ENCODE data around the gene RAB43. TPM values are rescaled to one million over a fixed set of nuclear protein-coding genes. Genes with fewer than 3 reads are reported as not detected.

RAB43 gene
- polyA plus RNA-seq, 2 donors, result 3.6 to 6.5 TPM

GRCh38 chr3:129065016-129065719 lies 56.4 kb downstream of the RAB43 start:
- no peaks in the 10 kb centered on the region for H3K36me3 ChIP-seq (ENCODE audit: control insufficient read depth in 2 of 2, insufficient read depth in 2 of 2, low read length in 1 of 2)
- H3K4me3 ChIP-seq (ENCODE audit: low read depth in 1 of 2, low read length in 2 of 2), result no peak overlapping the region
- 90 to 91% methylated on average over 14 of the region's 14 CpGs for WGBS, 2 donors
- no peak overlapping the region for H3K27ac ChIP-seq (ENCODE audit: low read depth in 2 of 2, low read length in 1 of 2)
- H3K27me3 ChIP-seq (ENCODE audit: control insufficient read depth in 1 of 2, insufficient read depth in 2 of 2, low read length in 2 of 2), result no peaks in the 10 kb centered on the region
- H3K9me3 ChIP-seq (ENCODE audit: control insufficient read depth in 2 of 2, insufficient read depth in 1 of 2, low read depth in 1 of 2, low read length in 1 of 2), result no peaks in the 10 kb centered on the region
- peaks cover 2 to 3% of the 10 kb centered on the region in 2 donors for H3K4me1 ChIP-seq (ENCODE audit: control insufficient read depth in 2 of 2, insufficient read depth in 2 of 2, low read length in 1 of 2)

DNA sequence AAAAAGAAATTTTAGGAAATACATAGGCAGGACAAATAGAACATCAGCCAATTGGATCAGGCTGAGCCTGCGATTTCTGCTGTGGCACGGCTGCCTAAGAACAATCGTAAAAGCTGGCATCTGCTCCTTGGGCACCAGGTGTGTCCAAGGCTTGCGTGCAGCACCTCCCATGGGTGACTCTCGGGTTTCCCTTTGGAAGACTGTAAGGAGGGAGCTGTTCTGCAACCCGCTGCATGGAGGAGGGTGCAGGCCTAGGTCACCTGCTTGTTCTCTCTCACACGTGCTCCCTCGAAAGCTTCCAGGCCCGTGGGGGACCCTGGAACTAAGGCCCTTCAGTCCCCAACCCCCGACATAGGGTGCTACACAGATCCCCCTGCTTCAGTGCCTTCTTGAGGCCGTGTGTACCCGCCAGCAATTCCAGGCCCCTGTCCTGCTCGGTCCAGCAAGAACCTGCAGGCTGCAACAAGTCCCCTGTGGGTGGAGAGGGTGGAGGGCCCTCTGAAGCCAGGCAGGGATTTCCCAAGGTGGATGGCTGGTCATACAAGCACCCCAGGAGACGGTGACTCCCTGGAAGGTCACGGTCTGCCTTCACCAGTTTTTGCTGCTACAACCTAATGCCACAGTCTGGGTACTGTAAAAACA lies 57.6 kb downstream of the RAB43 start:
- Histone ChIP-seq H3K4me1 (ENCODE audit: control insufficient read depth in 2 of 2, insufficient read depth in 2 of 2, low read length in 1 of 2) (peaks cover 2 to 3% of the 10 kb centered on the region in 2 donors), H3K9me3 (ENCODE audit: control insufficient read depth in 2 of 2, insufficient read depth in 1 of 2, low read depth in 1 of 2, low read length in 1 of 2) (no peaks in the 10 kb centered on the region), H3K27ac (ENCODE audit: low read depth in 2 of 2, low read length in 1 of 2) (no peak overlapping the region), H3K4me3 (ENCODE audit: low read depth in 1 of 2, low read length in 2 of 2) (no peak overlapping the region), H3K36me3 (ENCODE audit: control insufficient read depth in 2 of 2, insufficient read depth in 2 of 2, low read length in 1 of 2) (no peaks in the 10 kb centered on the region), H3K27me3 (ENCODE audit: control insufficient read depth in 1 of 2, insufficient read depth in 2 of 2, low read length in 2 of 2) (no peaks in the 10 kb centered on the region)
- WGBS, 2 donors, result 52 to 57% methylated on average over 15 of the region's 15 CpGs

DNA sequence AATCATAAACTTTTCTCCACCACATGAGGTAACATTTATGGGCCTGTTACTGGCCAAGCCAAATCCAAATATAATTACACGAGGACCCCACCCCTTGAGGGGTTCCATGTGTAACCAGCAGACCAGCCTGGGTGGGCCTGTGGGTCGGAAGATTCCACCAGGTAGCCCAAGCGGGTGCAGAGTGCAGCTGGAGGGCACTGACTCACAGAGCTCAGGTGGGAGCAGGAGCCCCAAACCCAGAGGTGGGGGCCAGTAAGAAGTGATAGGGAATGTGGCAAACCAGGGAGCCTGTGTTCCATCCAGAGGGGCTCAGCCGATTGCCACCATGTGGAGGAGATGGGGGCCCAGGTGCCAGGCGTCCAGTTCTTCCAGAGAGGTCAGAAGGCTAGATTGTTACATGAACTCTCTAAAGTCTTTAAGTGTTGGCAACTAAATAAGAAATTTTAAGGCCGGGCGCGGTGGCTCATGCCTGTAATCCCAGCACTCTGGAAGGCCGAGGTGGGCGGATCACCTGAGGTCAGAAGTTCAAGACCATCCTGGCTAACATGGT lies 58.4 kb downstream of the RAB43 start:
- Histone ChIP-seq H3K4me1 (ENCODE audit: control insufficient read depth in 2 of 2, insufficient read depth in 2 of 2, low read length in 1 of 2) (peaks cover 3 to 4% of the 10 kb centered on the region in 2 donors), H3K4me3 (ENCODE audit: low read depth in 1 of 2, low read length in 2 of 2) (no peak overlapping the region), H3K36me3 (ENCODE audit: control insufficient read depth in 2 of 2, insufficient read depth in 2 of 2, low read length in 1 of 2) (no peaks in the 10 kb centered on the region), H3K9me3 (ENCODE audit: control insufficient read depth in 2 of 2, insufficient read depth in 1 of 2, low read depth in 1 of 2, low read length in 1 of 2) (no peaks in the 10 kb centered on the region), H3K27ac (ENCODE audit: low read depth in 2 of 2, low read length in 1 of 2) (no peak overlapping the region), H3K27me3 (ENCODE audit: control insufficient read depth in 1 of 2, insufficient read depth in 2 of 2, low read length in 2 of 2) (no peaks in the 10 kb centered on the region)
- WGBS, 2 donors, result 82 to 85% methylated on average over 10 of the region's 10 CpGs

DNA sequence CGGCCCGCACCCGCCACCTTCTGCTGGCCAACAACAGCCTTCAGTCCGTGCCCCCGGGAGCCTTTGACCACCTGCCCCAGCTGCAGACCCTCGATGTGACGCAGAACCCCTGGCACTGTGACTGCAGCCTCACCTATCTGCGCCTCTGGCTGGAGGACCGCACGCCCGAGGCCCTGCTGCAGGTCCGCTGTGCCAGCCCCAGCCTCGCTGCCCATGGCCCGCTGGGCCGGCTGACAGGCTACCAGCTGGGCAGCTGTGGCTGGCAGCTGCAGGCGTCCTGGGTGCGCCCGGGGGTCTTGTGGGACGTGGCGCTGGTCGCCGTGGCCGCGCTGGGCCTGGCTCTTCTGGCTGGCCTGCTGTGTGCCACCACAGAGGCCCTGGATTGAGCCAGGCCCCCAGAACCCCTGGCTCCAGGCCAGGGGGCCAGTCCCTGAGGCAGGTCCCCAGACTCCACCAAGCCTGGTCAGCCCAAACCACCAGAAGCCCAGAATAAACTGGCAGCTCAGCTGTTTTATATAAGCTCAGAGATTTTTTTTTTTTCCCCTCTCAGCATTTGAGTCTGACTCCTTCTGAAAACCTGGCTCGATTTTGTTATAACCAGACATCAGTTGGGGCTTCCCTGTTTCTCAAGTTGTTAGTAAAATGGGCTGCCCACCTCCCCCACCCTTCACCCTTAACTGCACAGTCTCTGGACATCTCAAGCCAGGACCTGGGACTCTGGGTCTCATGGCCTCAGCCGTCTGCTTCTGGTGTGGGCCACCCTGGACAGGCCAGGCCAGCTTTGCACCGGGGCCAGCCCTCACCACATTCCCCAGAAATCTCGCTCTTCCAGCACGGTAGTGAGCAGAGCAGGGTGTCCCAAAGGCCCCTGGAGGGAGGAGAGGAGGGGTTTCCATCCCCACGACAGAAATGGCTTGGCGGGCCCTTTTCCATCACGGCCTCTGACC lies 59.4 kb downstream of the RAB43 start:
- no peaks in the 10 kb centered on the region for H3K27me3 ChIP-seq (ENCODE audit: control insufficient read depth in 1 of 2, insufficient read depth in 2 of 2, low read length in 2 of 2)
- H3K27ac ChIP-seq (ENCODE audit: low read depth in 2 of 2, low read length in 1 of 2), result no peak overlapping the region
- H3K4me1 ChIP-seq (ENCODE audit: control insufficient read depth in 2 of 2, insufficient read depth in 2 of 2, low read length in 1 of 2), result peaks cover 3 to 4% of the 10 kb centered on the region in 2 donors
- H3K9me3 ChIP-seq (ENCODE audit: control insufficient read depth in 2 of 2, insufficient read depth in 1 of 2, low read depth in 1 of 2, low read length in 1 of 2), result no peaks in the 10 kb centered on the region
- no peak overlapping the region for H3K4me3 ChIP-seq (ENCODE audit: low read depth in 1 of 2, low read length in 2 of 2)
- H3K36me3 ChIP-seq (ENCODE audit: control insufficient read depth in 2 of 2, insufficient read depth in 2 of 2, low read length in 1 of 2), result no peaks in the 10 kb centered on the region
- 89 to 93% methylated on average over 32 of the region's 32 CpGs for WGBS, 2 donors

- H3K4me3 ChIP-seq (ENCODE audit: low read depth in 1 of 2, low read length in 2 of 2), result no peak overlapping the region
Observed at GRCh38 chr3:129061023-129061887, 60.3 kb downstream of the RAB43 start.

DNA sequence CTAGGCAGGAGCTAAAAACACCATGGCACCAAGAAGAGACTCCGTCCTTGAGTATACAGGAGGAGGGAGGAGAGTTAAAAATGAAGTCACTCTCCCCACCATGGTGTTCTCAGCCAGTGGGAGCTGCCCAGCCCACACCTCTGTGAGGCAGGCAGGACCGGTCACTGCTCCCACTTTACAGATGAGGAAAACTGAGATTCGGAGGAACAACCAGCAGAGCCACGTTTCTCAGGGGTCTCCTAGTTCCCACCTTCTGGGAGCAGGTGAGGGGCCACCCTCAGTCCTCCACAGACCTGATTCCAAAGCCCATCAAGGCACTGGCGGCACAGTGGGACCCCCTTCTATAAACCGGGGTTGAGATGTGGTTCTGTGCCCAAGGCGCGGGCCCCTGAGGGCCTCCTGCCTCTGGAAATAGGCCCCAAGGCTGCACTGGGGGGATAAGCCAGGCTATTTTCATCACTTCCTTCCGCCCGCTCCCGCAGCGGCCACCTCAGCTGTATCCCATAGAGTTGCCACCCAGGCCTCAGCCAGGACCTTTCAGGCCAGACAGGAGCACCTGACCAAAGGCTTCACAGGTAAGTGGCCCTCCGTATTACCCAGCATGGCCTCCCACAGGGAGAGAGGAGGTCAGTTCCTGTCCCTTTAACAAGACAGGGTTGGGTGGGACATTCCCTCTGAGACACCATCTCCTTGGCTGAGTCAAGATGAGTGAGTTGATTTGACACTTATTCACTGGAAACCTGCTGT lies 61.2 kb downstream of the RAB43 start, which contains the start of gene GP9:
TSS of gene GP9 (plus strand) at position 504 of the 747 bp plus-strand sequence. CDS start 961 bp downstream, outside the sequence.
- WGBS, 2 donors, result 85 to 86% methylated on average over 13 of the region's 13 CpGs
- Histone ChIP-seq H3K27me3 (ENCODE audit: control insufficient read depth in 1 of 2, insufficient read depth in 2 of 2, low read length in 2 of 2) (no peaks in the 10 kb centered on the region), H3K4me1 (ENCODE audit: control insufficient read depth in 2 of 2, insufficient read depth in 2 of 2, low read length in 1 of 2) (peaks cover 3 to 4% of the 10 kb centered on the region in 2 donors), H3K27ac (ENCODE audit: low read depth in 2 of 2, low read length in 1 of 2) (no peak within 1 kb of the TSS), H3K36me3 (ENCODE audit: control insufficient read depth in 2 of 2, insufficient read depth in 2 of 2, low read length in 1 of 2) (no peaks in the 10 kb centered on the region), H3K4me3 (ENCODE audit: low read depth in 1 of 2, low read length in 2 of 2) (no peak within 1 kb of the TSS), H3K9me3 (ENCODE audit: control insufficient read depth in 2 of 2, insufficient read depth in 1 of 2, low read depth in 1 of 2, low read length in 1 of 2) (no peaks in the 10 kb centered on the region)

More at GRCh38 chr3:129061023-129061887, 60.3 kb downstream of the RAB43 start:
- H3K9me3 ChIP-seq (ENCODE audit: control insufficient read depth in 2 of 2, insufficient read depth in 1 of 2, low read depth in 1 of 2, low read length in 1 of 2), result no peaks in the 10 kb centered on the region
- no peaks in the 10 kb centered on the region for H3K27me3 ChIP-seq (ENCODE audit: control insufficient read depth in 1 of 2, insufficient read depth in 2 of 2, low read length in 2 of 2)
- no peak overlapping the region for H3K27ac ChIP-seq (ENCODE audit: low read depth in 2 of 2, low read length in 1 of 2)
- no peaks in the 10 kb centered on the region for H3K36me3 ChIP-seq (ENCODE audit: control insufficient read depth in 2 of 2, insufficient read depth in 2 of 2, low read length in 1 of 2)
- WGBS, 2 donors, result 92% methylated on average over 18 to 19 of the region's 19 CpGs
- H3K4me1 ChIP-seq (ENCODE audit: control insufficient read depth in 2 of 2, insufficient read depth in 2 of 2, low read length in 1 of 2), result peaks cover 3 to 4% of the 10 kb centered on the region in 2 donors

GRCh38 chr3:129059311-129059958 lies 62.2 kb downstream of the RAB43 start:
- H3K4me1 ChIP-seq (ENCODE audit: control insufficient read depth in 2 of 2, insufficient read depth in 2 of 2, low read length in 1 of 2), result peaks cover 3 to 4% of the 10 kb centered on the region in 2 donors
- H3K27me3 ChIP-seq (ENCODE audit: control insufficient read depth in 1 of 2, insufficient read depth in 2 of 2, low read length in 2 of 2), result no peaks in the 10 kb centered on the region
- WGBS, 2 donors, result 80 to 88% methylated on average over 11 of the region's 11 CpGs
- no peak overlapping the region for H3K27ac ChIP-seq (ENCODE audit: low read depth in 2 of 2, low read length in 1 of 2)
- no peaks in the 10 kb centered on the region for H3K9me3 ChIP-seq (ENCODE audit: control insufficient read depth in 2 of 2, insufficient read depth in 1 of 2, low read depth in 1 of 2, low read length in 1 of 2)
- no peaks in the 10 kb centered on the region for H3K36me3 ChIP-seq (ENCODE audit: control insufficient read depth in 2 of 2, insufficient read depth in 2 of 2, low read length in 1 of 2)
- no peak overlapping the region for H3K4me3 ChIP-seq (ENCODE audit: low read depth in 1 of 2, low read length in 2 of 2)

Data from esophagus (tissue), 2 donors.